Measurements from ENCODE around the gene MSH3. TPM values are rescaled to one million over a fixed set of nuclear protein-coding genes. Genes with fewer than 3 reads are reported as not detected.

The MSH3 gene
- polyA plus RNA-seq, 2 of the 4 experiments (the other 2 are of a cell fraction): 9.3 to 13.1 TPM

DNA sequence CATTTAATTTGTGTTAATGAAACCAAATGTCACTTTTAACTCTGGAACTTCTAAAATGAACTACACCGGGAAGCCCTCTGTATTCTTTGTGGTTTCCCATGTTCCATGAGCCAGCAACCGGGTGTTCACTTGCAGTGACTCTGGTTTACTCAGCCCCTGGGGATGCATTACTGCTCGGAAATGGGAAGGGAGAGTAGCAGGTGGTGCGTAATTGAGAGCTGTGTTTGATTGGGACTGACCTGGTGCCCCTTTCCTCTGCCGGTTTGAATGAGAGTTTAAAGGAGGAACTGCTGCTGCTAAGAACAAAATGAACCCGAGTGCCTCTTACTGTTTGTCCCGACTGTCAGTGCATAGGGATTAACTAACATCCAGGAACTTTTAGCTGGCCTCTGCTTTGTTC, 100.4 kb downstream of the MSH3 start:
- DNase-seq (ENCODE audit: low read depth in 1 of 2, low spot score in 1 of 2) (no peak), FAIRE-seq (no peak), ATAC-seq (no peak)
- 86% methylated on average over 7 of the region's 7 CpGs for WGBS (ENCODE audit: missing lambda C conversion rate)
- no peaks in the 10 kb centered on the region for H3K9me3 ChIP-seq
- H3K4me1 ChIP-seq: no peaks in the 10 kb centered on the region
- no peak overlapping the region for H3K4me2 ChIP-seq
- TF ChIP-seq CHD4 (IDR thresholded peaks at IDR 0.05; ENCODE audit: borderline replicate concordance) (no peak), HEYL (CRISPR knock-in tag; IDR thresholded peaks at IDR 0.05) (no peak), CEBPB (IDR thresholded peaks at IDR 0.05) (no peak), NPAS2 (CRISPR knock-in tag; IDR thresholded peaks at IDR 0.05; ENCODE audit: borderline replicate concordance) (no peak), HOXB13 (CRISPR knock-in tag; IDR thresholded peaks at IDR 0.05; ENCODE audit: low read depth) (no peak), MAZ (IDR thresholded peaks at IDR 0.05; ENCODE audit: borderline replicate concordance, low read depth, low read length) (no peak), TP53 (CRISPR knock-in tag; IDR thresholded peaks at IDR 0.05) (no peak), ESRRA (IDR thresholded peaks at IDR 0.05; ENCODE audit: borderline replicate concordance, low read length) (no peak)
- CTCF ChIA-PET: interaction anchor here (1.4 kb wide), 1 partner anchor 43 kb away, joined by 4 read pairs; no protein-coding TSS in a partner anchor
- POLR2A ChIA-PET: no interaction called here
- H3K4me3 ChIP-seq: no peak overlapping the region
- no peak overlapping the region for H3K27ac ChIP-seq

DNA sequence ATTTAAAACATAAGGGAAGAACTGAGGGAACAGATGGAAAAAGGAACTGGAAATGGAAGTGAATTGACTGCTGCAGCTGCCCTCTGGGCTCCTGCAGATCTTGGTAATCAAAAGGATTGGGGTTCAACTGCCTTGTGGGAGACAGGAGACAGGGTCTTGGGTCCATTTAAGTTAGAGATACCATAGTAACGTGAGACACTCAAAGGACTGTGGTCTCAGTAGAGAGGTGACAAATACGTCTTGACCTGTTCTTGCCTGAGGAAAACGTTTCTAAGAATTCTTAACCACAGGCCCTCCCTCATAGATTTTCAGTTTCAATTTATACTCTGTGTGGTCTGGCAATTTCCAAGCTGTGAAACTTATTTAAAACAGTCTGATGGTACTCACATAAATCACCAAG, 101.2 kb downstream of the MSH3 start:
- Histone ChIP-seq H3K27ac (no peak overlapping the region), H3K9me3 (no peaks in the 10 kb centered on the region), H3K4me1 (no peaks in the 10 kb centered on the region), H3K4me3 (no peak overlapping the region), H3K4me2 (no peak overlapping the region)
- 89% methylated on average over 3 of the region's 3 CpGs for WGBS (ENCODE audit: missing lambda C conversion rate)
- ATAC-seq (no peak), FAIRE-seq (no peak), DNase-seq (ENCODE audit: low read depth in 1 of 2, low spot score in 1 of 2) (no peak)
- TF ChIP-seq, protein P1, sequence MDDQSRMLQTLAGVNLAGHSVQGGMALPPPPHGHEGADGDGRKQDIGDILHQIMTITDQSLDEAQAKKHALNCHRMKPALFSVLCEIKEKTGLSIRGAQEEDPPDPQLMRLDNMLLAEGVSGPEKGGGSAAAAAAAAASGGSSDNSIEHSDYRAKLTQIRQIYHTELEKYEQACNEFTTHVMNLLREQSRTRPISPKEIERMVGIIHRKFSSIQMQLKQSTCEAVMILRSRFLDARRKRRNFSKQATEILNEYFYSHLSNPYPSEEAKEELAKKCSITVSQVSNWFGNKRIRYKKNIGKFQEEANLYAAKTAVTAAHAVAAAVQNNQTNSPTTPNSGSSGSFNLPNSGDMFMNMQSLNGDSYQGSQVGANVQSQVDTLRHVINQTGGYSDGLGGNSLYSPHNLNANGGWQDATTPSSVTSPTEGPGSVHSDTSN (IDR thresholded peaks at IDR 0.05): no peak
- TF ChIP-seq, protein P2, sequence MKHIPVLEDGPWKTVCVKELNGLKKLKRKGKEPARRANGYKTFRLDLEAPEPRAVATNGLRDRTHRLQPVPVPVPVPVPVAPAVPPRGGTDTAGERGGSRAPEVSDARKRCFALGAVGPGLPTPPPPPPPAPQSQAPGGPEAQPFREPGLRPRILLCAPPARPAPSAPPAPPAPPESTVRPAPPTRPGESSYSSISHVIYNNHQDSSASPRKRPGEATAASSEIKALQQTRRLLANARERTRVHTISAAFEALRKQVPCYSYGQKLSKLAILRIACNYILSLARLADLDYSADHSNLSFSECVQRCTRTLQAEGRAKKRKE (CRISPR knock-in tag; IDR thresholded peaks at IDR 0.05; ENCODE audit: low read depth): no peak
- TF ChIP-seq JUN (IDR thresholded peaks at IDR 0.05): no peak
- POLR2A ChIA-PET: no interaction called here
- CTCF ChIA-PET: interaction anchor here (1.4 kb wide), 1 partner anchor 43 kb away, joined by 4 read pairs; no protein-coding TSS in a partner anchor

DNA sequence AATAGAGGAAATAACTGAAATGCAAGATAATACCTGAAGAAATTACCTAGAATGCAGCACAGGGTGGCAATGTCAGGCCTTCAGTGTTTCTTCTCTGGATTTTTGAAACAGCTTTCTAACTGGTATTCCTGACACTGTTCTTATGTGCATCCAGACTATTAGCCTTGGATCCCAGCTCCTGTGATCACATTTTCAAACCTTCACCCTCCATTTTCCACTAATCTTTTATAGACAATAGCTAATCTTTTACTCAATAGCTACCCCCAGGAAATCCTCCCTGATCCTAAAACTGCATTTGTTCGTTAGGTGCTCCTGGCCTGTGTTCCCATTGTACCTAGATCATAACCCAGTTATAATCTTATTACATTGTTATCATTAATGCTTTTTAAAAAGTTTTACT, 101.8 kb downstream of the MSH3 start:
- Histone ChIP-seq H3K4me1 (no peaks in the 10 kb centered on the region), H3K27ac (no peak overlapping the region), H3K9me3 (no peaks in the 10 kb centered on the region), H3K4me2 (no peak overlapping the region), H3K4me3 (no peak overlapping the region)
- DNase-seq (ENCODE audit: low read depth in 1 of 2, low spot score in 1 of 2) (no peak), FAIRE-seq (no peak), ATAC-seq (no peak)
- TF ChIP-seq HEYL (CRISPR knock-in tag; IDR thresholded peaks at IDR 0.05): no peak
- no peak for TF ChIP-seq HDAC2 (IDR thresholded peaks at IDR 0.05)
- TF ChIP-seq CBX2 (IDR thresholded peaks at IDR 0.05; ENCODE audit: borderline replicate concordance, low read depth): no peak
- no peak for TF ChIP-seq CBX8 (IDR thresholded peaks at IDR 0.05)
- TF ChIP-seq BHLHE40 (IDR thresholded peaks at IDR 0.05; ENCODE audit: low read depth, low read length): no peak
- TF ChIP-seq NPAS2 (CRISPR knock-in tag; IDR thresholded peaks at IDR 0.05; ENCODE audit: borderline replicate concordance): no peak
- no peak for TF ChIP-seq TP53 (CRISPR knock-in tag; IDR thresholded peaks at IDR 0.05)
- TF ChIP-seq SMC3 (IDR thresholded peaks at IDR 0.05): no peak
- no peak for TF ChIP-seq CEBPB (IDR thresholded peaks at IDR 0.05)
- no peak for TF ChIP-seq ZFP36 (IDR thresholded peaks at IDR 0.05; ENCODE audit: borderline replicate concordance, partially characterized antibody)
- TF ChIP-seq NR3C1 (IDR thresholded peaks at IDR 0.05): no peak
- TF ChIP-seq, protein P3, sequence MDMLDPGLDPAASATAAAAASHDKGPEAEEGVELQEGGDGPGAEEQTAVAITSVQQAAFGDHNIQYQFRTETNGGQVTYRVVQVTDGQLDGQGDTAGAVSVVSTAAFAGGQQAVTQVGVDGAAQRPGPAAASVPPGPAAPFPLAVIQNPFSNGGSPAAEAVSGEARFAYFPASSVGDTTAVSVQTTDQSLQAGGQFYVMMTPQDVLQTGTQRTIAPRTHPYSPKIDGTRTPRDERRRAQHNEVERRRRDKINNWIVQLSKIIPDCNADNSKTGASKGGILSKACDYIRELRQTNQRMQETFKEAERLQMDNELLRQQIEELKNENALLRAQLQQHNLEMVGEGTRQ (IDR thresholded peaks at IDR 0.05): no peak
- TF ChIP-seq JUN (IDR thresholded peaks at IDR 0.05): no peak
- no peak for TF ChIP-seq PHF8 (IDR thresholded peaks at IDR 0.05; ENCODE audit: borderline replicate concordance, low read depth)
- TF ChIP-seq, protein P4, sequence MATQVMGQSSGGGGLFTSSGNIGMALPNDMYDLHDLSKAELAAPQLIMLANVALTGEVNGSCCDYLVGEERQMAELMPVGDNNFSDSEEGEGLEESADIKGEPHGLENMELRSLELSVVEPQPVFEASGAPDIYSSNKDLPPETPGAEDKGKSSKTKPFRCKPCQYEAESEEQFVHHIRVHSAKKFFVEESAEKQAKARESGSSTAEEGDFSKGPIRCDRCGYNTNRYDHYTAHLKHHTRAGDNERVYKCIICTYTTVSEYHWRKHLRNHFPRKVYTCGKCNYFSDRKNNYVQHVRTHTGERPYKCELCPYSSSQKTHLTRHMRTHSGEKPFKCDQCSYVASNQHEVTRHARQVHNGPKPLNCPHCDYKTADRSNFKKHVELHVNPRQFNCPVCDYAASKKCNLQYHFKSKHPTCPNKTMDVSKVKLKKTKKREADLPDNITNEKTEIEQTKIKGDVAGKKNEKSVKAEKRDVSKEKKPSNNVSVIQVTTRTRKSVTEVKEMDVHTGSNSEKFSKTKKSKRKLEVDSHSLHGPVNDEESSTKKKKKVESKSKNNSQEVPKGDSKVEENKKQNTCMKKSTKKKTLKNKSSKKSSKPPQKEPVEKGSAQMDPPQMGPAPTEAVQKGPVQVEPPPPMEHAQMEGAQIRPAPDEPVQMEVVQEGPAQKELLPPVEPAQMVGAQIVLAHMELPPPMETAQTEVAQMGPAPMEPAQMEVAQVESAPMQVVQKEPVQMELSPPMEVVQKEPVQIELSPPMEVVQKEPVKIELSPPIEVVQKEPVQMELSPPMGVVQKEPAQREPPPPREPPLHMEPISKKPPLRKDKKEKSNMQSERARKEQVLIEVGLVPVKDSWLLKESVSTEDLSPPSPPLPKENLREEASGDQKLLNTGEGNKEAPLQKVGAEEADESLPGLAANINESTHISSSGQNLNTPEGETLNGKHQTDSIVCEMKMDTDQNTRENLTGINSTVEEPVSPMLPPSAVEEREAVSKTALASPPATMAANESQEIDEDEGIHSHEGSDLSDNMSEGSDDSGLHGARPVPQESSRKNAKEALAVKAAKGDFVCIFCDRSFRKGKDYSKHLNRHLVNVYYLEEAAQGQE (IDR thresholded peaks at IDR 0.05): no peak
- TF ChIP-seq EP300 (IDR thresholded peaks at IDR 0.05): no peak
- TF ChIP-seq ZSCAN20 (CRISPR knock-in tag; IDR thresholded peaks at IDR 0.05): no peak
- TF ChIP-seq, protein P1 (IDR thresholded peaks at IDR 0.05): no peak
- TF ChIP-seq KDM5A (IDR thresholded peaks at IDR 0.05): no peak
- WGBS (ENCODE audit: missing lambda C conversion rate): 94% methylated on average over 1 of the region's 1 CpG
- ChIA-PET POLR2A (no interaction called here), CTCF (interaction anchor here (1.4 kb wide), 1 partner anchor 44 kb away, joined by 4 read pairs; no protein-coding TSS in a partner anchor)
